Neural progenitor cell (in vitro differentiated cells): ENCODE results near the gene TNS3. TPM values are rescaled to one million over a fixed set of nuclear protein-coding genes. Genes with fewer than 3 reads are reported as not detected.

Source experiments
- DNase-seq: peaks from one replicate; pipeline ENCODE4 v3.0.0-alpha.2; 2016; ENCODE audit warnings: low spot score
- H2AFZ ChIP-seq: fragments of 200-600 bp; sonication (generic); replicated peaks from 2 replicates; pipeline ENCODE4 v1.6.1; 2016; ENCODE audit warnings: antibody characterized with exemption
- H3F3A ChIP-seq: fragments of 200-600 bp; sonication (generic); 2 replicates; pipeline ENCODE4 v1.6.1; 2016; ENCODE audit warnings: antibody characterized with exemption, low read depth
- H3K27ac ChIP-seq: fragments of 200-600 bp; sonication (generic); 2 replicates; pipeline ENCODE4 v1.5.1; 2016; ENCODE audit warnings: mild to moderate bottlenecking
- H3K27me3 ChIP-seq: fragments of 200-600 bp; sonication (generic); 2 replicates; pipeline ENCODE4 v1.6.1; 2016; ENCODE audit warnings: mild to moderate bottlenecking, moderate library complexity
- H3K36me3 ChIP-seq: fragments of 200-600 bp; sonication (generic); 2 replicates; pipeline ENCODE4 v1.5.1; 2016
- H3K4me1 ChIP-seq: fragments of 200-600 bp; sonication (generic); 2 replicates; pipeline ENCODE4 v1.6.1; 2016; ENCODE audit warnings: mixed run types
- H3K4me2 ChIP-seq: fragments of 200-600 bp; sonication (generic); 2 replicates; pipeline ENCODE4 v1.6.1; 2016
- H3K4me3 ChIP-seq: fragments of 200-600 bp; sonication (generic); 2 replicates; pipeline ENCODE4 v1.5.1; 2016
- H3K79me2 ChIP-seq: fragments of 200-600 bp; sonication (generic); 2 replicates; pipeline ENCODE4 v1.6.1; 2016; ENCODE audit warnings: low read depth
- H3K9ac ChIP-seq: fragments of 200-600 bp; sonication (generic); 2 replicates; pipeline ENCODE4 v1.6.1; 2016
- H3K9me3 ChIP-seq: fragments of 200-600 bp; sonication (generic); 2 replicates; pipeline ENCODE4 v1.5.1; 2016; ENCODE audit warnings: low read depth
- H4K20me1 ChIP-seq: fragments of 200-600 bp; sonication (generic); 2 replicates; pipeline ENCODE4 v1.6.1; 2016; ENCODE audit warnings: low read depth
- H3K27ac Mint-ChIP-seq: 3 replicates; pipeline ENCODE4 v1.8.0; 2021; ENCODE audit warnings: mixed read lengths
- H3K27me3 Mint-ChIP-seq: 2 replicates; pipeline ENCODE4 v1.8.0; 2022; ENCODE audit warnings: low read depth, mild to moderate bottlenecking, inconsistent platforms, moderate library complexity, mixed read lengths; ENCODE audit not compliant: insufficient read depth
- H3K36me3 Mint-ChIP-seq: 3 replicates; pipeline ENCODE4 v1.8.0; 2021; ENCODE audit warnings: mixed read lengths
- H3K4me1 Mint-ChIP-seq: 3 replicates; pipeline ENCODE4 v1.8.0; 2021; ENCODE audit warnings: mixed read lengths
- H3K4me3 Mint-ChIP-seq: 3 replicates; pipeline ENCODE4 v1.8.0; 2021; ENCODE audit warnings: mild to moderate bottlenecking, moderate library complexity, mixed read lengths
- H3K9me3 Mint-ChIP-seq: 3 replicates; pipeline ENCODE4 v1.8.0; 2020; ENCODE audit warnings: mixed read lengths
- CTCF ChIP-seq: fragments of 200-600 bp; sonication (generic); IDR thresholded peaks from 2 replicates; pipeline ENCODE4 v1.5.1; 2017; ENCODE audit warnings: antibody characterized with exemption, mild to moderate bottlenecking
- EZH2 ChIP-seq: fragments of 200-600 bp; sonication (generic); IDR thresholded peaks from 2 replicates; pipeline ENCODE4 v1.6.1; 2017; ENCODE audit warnings: antibody characterized with exemption, mild to moderate bottlenecking, moderate library complexity
- EZH2phosphoT487 ChIP-seq: fragments of 200-600 bp; sonication (generic); IDR thresholded peaks from 2 replicates; pipeline ENCODE4 v1.6.1; 2017; ENCODE audit warnings: antibody characterized with exemption
- total RNA-seq: library from RNA; depleted of rRNA; stranded (reverse); fragments of >200 nt; gene quantifications from 2 replicates; pipeline ENCODE4 v1.2.3, GENCODE V29; 2015; ENCODE audit warnings: low replicate concordance

The TNS3 gene
- total RNA-seq, 1 donor from 2014 or later = 15.0 TPM

- Histone ChIP-seq H3K27me3 (no peaks in the 10 kb centered on the region), H3K79me2 (peaks cover 12% of the 10 kb centered on the region), H3K4me3 (no peak overlapping the region), H3K27ac (no peak overlapping the region), H3K36me3 (no peaks in the 10 kb centered on the region), H2AFZ (no peak overlapping the region), H3K4me2 (no peak overlapping the region), H3K9me3 (no peaks in the 10 kb centered on the region), H4K20me1 (no peaks in the 10 kb centered on the region), H3K4me1 (peaks cover 4% of the 10 kb centered on the region), H3K9ac (no peak overlapping the region), H3F3A (no peaks in the 10 kb centered on the region)
- TF ChIP-seq CTCF (no peak), EZH2phosphoT487 (no peak), EZH2 (no peak)
- H3K4me3 Mint-ChIP-seq = no peak overlapping the region
- H3K27ac Mint-ChIP-seq = no peak overlapping the region
- H3K27me3 Mint-ChIP-seq = no peaks in the 10 kb centered on the region
- no peaks in the 10 kb centered on the region for H3K9me3 Mint-ChIP-seq
- DNase-seq = no peak
- peaks cover 34% of the 10 kb centered on the region for H3K4me1 Mint-ChIP-seq
- peaks cover 4% of the 10 kb centered on the region for H3K36me3 Mint-ChIP-seq
These were observed 7.2 kb downstream of the TNS3 start for GRCh38 chr7:47574482-47575329.

GRCh38 chr7:47573758-47574481 lies 8.0 kb downstream of the TNS3 start:
- H3K4me1 Mint-ChIP-seq = peaks cover 30% of the 10 kb centered on the region
- no peak overlapping the region for H3K27ac ChIP-seq
- peaks cover 4% of the 10 kb centered on the region for H3K4me1 ChIP-seq

More at GRCh38 chr7:47573758-47574481, 8.0 kb downstream of the TNS3 start:
- DNase-seq = no peak
- peaks cover 4% of the 10 kb centered on the region for H3K36me3 Mint-ChIP-seq
- no peaks in the 10 kb centered on the region for H4K20me1 ChIP-seq
- no peaks in the 10 kb centered on the region for H3K27me3 ChIP-seq
- no peaks in the 10 kb centered on the region for H3K36me3 ChIP-seq
- no peaks in the 10 kb centered on the region for H3K9me3 ChIP-seq
- TF ChIP-seq EZH2phosphoT487 (no peak), CTCF (no peak), EZH2 (no peak)
- peaks cover 4% of the 10 kb centered on the region for H3K27me3 Mint-ChIP-seq
- H3K4me2 ChIP-seq = no peak overlapping the region
- no peak overlapping the region for H3K9ac ChIP-seq
- H3K4me3 ChIP-seq = no peak overlapping the region
- H3K9me3 Mint-ChIP-seq = no peaks in the 10 kb centered on the region
- H2AFZ ChIP-seq = no peak overlapping the region
- H3F3A ChIP-seq = no peaks in the 10 kb centered on the region
- H3K79me2 ChIP-seq = peaks cover 7% of the 10 kb centered on the region
- H3K4me3 Mint-ChIP-seq = no peak overlapping the region
- H3K27ac Mint-ChIP-seq = peak overlapping the region; percentile 85
